GM12801 (cell line): ENCODE measurements around the gene PBRM1.

Experiments
- TF ChIP-seq, protein P1 (sequence below): IDR thresholded peaks from one replicate; pipeline ENCODE4 v1.5.1; 2011; ENCODE audit warnings: control low read depth; ENCODE audit not compliant: insufficient read length; ENCODE audit errors: extremely low read depth

Gene PBRM1

DNA sequence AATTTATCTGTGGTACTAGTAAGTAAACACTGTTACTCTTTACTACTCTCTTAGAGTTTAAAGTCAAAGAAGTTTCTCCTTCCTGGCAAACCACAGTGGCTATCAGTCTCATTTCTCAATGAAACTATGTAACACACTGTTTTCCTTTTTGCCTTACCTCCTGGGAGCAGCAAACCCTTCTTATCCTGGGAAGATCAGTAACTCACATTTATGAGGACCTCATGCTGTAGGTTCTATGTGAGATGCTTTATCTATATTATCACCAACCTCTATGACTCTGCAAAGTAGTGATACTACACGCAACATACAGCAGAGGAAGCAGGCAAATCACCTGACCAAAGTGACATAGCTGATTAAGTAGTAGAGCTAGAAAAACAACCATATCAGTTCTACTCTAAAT, 35.3 kb downstream of the PBRM1 start:
- TF ChIP-seq, protein P1, sequence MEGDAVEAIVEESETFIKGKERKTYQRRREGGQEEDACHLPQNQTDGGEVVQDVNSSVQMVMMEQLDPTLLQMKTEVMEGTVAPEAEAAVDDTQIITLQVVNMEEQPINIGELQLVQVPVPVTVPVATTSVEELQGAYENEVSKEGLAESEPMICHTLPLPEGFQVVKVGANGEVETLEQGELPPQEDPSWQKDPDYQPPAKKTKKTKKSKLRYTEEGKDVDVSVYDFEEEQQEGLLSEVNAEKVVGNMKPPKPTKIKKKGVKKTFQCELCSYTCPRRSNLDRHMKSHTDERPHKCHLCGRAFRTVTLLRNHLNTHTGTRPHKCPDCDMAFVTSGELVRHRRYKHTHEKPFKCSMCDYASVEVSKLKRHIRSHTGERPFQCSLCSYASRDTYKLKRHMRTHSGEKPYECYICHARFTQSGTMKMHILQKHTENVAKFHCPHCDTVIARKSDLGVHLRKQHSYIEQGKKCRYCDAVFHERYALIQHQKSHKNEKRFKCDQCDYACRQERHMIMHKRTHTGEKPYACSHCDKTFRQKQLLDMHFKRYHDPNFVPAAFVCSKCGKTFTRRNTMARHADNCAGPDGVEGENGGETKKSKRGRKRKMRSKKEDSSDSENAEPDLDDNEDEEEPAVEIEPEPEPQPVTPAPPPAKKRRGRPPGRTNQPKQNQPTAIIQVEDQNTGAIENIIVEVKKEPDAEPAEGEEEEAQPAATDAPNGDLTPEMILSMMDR, result no peak

DNA sequence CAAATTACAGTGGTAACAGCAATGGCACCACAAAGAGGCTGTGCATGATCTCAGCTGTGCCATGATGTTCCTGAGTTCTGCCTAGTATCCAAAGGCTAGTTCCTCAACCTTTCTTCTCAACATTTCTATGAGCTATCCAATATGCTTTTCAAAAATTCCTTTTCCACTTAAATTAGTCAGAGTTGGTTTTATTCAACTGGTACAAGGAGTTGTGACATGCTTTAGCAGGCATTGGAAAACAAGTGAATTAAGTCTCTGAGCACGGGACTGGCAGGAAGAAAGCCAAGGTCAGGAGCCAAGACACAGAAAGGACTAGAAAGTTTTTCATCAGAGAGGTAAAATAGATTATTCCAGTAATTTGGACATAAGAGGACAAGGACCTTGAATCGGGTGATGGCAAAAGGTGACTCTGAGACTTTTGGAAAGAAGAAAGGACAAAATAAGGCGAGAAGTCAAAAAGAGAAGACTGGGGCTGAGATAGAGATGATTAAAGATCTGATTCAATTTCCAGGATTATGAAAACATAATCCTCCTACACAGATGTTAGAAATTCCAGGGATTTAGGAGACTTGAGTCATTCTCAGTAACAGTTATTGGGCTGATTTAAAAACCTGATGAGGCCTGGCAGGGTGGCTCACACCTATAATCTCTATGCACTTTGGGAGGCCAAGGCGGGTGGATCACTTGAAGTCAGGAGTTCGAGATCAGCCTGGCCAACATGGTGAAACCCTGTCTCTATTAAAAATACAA, 36.1 kb downstream of the PBRM1 start:
- TF ChIP-seq, protein P1, result no peak

DNA sequence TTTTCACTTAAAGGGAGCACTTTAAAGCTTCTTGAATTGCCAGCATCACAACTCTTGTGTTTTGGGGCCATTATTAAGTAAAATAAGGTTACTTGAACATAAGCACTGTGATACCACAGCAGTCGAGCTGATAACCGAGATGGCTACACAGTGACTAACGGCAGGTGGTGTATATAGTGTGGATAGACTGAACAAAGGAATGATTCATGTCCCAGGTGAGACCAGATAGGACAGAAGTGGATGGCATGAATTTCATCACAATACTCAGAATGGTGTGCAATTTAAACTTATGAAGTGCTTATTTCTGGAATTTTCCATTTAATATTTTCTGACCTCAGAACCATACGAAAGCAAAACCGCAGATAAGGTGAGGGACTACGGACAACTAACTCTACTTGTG, 40.2 kb downstream of the PBRM1 start:
- TF ChIP-seq, protein P1, result no peak

DNA sequence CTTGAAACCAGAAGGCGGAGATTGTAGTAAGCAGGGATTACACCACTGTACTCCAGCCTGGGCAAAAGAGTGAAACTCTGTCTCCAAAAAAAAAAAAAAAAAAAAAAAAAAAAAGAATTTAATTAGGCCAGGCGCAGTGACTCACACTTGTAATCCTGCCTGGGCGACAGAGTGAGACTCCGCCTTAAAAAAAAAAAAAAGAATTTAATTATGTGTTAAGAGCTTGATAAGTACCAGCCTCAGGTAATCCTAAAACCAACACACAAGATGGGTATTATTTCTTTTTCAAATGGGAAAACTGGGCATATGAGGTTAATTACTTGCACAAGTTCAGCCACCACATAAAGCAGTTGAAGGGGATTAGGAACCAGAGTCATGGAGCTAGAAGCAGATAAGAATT, 49.0 kb downstream of the PBRM1 start:
- TF ChIP-seq, protein P1, result no peak

DNA sequence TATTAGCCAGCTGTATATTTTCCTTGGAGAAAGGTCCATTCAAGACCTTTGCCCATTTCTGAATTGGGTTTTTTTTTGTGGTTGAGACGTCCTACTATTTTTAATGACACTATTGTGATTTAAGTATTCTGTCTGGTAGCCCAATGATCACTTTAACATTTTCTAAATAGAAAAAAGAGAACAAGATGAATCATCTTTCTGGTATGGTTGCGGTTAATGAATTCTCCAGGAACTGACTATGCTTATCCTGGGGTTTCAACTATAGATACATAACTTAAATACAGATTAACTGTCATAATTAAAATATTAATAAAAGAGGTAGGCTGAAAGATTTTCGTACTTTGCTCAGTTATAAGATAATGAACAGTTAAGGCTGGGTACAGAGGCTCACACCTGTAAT, 51.9 kb downstream of the PBRM1 start:
- TF ChIP-seq, protein P1, result no peak

DNA sequence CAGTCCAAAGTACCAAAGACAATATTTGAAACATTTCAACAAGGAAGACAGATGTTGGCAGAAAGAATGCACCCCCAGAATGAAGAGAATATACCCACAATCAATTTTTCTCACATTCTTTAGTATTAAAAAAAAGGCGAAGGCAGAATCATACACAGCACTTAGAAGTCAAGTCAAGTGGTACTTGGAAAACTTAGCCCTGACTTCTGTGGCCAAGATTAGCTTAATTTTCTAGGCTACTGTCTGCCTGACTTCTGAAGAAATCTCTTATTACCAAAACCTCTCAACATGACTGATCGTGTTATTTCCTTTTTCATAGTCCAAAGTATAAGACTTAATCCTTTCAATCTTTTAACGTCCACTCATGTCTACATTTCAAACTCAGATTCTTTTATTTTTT, 60.7 kb downstream of the PBRM1 start:
- TF ChIP-seq, protein P1, result no peak

DNA sequence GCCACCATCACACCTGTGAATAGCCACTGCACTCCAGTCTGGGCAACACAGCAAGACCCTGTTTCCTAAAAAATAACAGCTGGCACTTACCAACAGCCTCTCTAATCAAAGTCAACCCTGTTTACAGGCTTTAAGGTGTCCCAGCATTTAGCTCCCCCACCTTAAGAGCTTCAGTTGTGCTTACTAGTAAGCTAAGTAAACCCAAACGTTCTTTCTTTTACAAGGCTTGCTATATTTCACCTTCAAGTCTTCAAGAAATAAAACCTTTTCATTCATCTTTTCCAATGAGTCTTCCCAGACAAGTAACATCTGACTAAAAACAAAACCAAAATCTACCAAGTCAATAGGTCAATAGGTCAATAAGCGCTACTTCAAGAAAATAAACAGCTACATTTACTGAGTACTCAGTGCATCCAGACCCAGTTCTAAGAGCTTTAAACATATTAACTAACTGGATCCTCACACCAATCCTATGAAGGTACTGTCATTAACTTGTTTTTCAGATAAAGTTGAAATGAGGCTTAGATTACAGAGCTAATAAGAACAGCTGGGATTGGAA, 62.4 kb downstream of the PBRM1 start:
- TF ChIP-seq, protein P1, result no peak

DNA sequence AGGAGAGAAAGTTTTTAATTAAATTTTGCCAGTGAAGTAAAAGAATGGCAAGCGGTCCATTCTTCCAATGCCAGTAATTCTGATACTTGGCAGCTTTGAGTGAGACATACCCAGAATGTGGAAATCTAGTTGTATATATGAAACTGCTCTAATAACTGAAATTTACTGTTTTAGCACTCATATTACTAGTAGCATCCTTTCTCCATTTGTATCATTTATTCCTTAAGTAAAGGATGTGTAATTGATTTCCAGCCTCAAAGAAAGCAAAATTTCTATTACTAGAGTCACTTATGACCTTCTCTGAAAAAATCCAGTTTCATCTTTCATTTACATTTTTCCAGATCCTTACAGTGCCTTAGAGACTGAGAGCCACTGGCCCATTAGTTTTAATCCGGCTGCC, 65.1 kb downstream of the PBRM1 start:
- TF ChIP-seq, protein P1, result no peak
